Activated T-cell treated with anti-CD3 and anti-CD28 coated beads for 4 hours (primary cell): Measurements from ENCODE around the gene EPC2.
"Not testable (repeated sequence)": the region's sequence is repeated elsewhere in the genome, so short reads cannot be mapped to it uniquely, and the experiment has no call there.

ENCODE experiments used
- DNase-seq: peaks from one replicate; pipeline ENCODE4 v3.0.0-alpha.2; 2020

EPC2 gene

DNA sequence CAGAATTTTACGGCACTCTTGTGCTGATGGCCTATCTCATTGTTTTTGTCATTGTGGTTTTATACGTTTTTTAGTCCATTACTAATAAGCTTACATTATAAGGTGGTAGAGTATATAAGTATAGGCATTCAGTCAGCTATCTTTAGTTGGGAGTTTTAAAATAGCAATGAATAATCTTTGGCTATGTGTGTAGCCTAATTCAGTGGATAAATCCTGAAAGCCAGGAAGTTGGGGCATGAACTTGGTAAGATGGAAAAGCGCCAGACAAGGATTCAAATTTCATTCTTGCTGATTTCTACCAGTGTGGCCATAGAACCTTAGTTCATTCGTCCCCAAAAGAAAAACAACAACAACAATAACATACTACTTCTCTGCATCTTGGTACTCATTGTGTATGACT is 31.2 kb downstream of the EPC2 start:
- DNase-seq = no peak

DNA sequence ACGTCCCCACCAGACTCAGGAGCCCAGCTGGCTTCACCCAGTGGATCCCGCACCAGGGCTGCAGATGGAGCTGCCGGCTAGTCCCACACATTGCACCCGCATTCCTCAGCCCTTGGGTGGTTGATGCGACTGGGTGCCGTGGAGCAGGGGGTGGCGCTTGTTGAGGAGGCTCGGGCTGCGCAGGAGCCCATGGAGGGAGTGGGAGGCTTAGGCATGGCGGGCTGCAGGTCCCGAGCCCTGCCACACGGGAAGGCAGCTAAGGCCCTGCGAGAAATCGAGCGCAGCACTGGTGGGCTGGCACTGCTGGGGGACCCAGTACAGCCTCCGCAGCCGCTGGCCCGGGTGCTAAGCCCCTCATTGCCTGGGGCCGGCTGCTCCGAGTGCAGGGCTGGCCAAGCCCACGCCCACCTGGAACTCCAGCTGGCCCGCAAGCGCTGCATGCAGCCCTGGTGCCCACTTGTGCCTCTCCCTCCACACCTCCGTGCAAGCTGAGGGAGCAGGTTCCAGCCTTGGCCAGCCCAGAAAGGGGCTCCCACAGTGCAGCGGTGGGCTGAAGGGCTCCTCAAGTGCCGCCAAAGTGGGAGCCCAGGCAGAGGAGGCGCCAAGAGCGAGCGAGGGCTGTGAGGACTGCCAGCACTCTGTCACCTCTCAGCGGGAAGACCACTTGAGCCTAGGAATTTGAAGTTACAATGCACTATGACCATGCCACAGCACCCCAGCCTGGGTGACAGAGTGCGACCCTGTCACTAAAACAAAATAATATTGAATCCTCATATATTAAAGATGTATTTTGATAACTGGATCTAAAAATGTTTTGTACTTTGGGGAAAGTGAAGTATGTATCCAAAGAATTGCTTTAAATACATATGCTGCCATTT is 34.0 kb downstream of the EPC2 start:
- not testable (repeated sequence) for DNase-seq

DNA sequence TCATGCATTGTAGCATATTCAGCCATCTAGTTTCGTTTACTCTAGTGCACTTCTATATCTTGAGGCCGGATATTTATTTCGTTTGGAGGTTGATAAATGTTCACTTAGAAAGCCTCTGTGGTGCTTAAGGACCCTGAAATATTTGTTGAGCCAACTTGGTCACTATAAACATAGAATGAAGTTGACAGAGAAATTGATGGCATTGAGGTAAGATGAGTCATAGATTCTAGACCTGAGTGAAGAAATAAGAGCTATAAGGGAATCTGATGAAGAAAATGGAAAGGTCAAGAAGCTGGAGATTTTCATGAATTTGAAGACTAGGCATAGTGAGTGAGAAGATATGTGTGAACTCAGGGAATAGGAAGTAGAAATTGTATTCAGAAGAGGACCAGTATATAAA is 35.9 kb downstream of the EPC2 start:
- DNase-seq = no peak

DNA sequence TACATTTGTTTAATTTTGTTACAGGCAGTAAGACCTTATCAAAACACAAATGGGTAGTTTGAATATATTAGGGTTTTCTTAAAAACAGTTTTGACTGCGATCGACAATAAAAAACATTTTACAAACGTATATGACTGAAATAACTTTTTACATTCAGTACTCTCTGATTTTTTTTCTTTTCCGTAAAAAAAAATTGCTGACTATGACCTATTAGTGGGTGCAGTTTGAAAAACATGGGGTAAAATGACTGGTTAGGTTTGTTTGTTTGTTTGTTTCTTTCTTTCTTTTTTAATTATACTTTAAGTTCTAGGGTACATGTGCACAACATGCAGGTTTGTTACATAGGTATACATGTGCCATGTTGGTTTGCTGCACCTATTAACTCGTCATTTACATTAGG is 36.9 kb downstream of the EPC2 start:
- DNase-seq = no peak

DNA sequence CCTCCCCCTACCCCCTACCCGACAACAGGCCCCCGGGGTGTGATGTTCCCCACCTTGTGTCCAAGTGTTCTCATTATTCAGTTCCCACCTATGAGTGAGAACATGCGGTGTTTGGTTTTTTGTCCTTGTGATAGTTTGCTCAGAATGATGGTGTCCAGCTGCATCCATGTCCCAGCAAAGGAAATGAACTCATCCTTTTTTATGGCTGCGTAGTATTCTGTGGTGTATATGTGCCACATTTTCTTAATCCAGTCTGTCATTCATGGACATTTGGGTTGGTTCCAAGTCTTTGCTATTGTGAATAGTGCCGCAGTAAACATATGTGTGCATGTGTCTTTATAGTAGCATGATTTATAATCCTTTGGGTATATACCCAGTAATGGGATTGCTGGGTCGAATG is 37.3 kb downstream of the EPC2 start:
- DNase-seq = not testable (repeated sequence)

DNA sequence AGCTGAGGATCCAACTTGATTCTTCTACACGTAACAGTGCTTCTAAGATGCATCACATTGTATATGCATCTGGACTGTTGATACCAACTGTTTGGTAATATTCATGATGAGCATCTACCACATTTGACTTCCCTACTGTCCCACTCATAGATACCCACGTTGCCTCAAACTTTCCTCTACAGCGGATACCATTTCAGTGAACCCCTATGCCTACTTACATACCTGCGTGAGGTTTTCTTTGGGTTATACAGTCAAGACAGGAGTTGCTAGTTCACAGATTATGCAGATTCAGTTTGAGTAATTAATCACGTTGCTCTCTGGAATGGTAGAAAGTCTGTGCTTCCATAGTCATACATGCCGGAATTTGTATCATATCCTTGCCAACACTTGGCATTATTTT is 40.0 kb downstream of the EPC2 start:
- no peak for DNase-seq

DNA sequence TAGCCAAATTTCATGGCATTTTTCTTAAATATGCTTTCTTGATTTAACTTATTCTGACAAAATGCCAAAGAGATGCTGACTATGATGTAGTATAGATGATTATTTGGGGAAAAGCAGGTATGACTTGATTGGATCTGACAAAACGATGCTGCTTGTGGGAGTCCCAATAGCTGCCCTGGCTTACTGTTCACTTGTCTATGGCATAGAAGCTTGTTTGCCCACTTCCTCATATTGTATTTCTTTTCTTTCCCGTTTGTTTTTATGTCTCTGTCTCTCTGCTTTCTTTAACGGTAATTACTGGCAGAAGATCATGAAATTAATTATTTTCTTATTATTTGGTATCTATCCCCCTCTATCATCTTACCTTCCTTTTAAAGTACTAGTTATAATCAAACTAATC is 43.0 kb downstream of the EPC2 start:
- DNase-seq = no peak

DNA sequence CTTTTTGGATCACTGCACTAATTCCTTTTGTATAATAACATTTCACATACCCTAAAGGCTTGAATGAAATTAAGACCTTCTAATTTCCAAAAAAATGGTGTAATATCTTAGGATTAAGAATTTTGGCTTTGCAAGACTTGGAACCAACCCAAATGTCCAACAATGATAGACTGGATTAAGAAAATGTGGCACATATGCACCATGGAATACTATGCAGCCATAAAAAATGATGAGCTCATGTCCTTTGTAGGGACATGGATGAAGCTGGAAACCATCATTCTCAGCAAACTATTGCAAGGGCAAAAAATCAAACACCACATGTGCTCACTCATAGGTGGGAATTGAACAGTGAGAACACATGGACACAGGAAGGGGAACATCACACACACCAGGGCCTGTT is 43.5 kb downstream of the EPC2 start:
- not testable (repeated sequence) for DNase-seq

DNA sequence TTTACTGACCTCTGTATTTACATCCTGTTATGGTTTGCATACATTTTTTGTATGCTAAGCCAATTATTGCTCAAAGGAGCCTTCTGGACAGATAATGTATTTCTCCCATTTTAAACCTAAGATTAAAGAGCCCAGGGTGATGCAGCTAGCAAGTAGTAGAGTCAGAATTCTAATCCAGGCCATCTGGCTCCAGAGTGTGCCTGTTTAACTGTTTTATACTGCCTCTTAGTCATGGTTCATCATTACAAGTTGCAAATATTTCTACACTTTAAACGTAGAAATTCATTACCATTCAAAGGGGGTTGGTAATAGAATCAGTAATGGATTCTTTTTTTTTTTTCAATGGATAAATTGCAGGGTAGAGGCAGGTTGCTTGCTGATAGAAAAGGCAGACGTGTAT is 52.4 kb downstream of the EPC2 start:
- no peak for DNase-seq

DNA sequence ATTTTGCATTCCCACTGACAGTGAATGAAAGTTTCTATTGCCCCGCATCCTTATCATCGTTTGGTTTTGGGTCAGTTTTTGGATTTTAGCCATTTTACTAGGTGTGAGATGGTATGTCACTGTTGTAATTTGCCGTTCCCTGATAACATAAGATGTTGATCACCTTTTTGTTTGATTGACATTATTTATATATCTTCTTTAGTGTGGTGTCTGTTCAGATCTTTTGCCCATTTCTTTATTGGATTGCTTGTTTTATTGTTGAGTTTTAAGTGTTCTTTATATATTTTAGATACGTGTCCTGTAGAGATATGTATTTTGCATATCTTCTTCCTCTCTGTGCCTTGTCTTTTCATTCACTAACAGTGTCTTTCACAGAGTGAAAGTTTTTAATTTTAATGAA is 55.3 kb downstream of the EPC2 start:
- no peak for DNase-seq

DNA sequence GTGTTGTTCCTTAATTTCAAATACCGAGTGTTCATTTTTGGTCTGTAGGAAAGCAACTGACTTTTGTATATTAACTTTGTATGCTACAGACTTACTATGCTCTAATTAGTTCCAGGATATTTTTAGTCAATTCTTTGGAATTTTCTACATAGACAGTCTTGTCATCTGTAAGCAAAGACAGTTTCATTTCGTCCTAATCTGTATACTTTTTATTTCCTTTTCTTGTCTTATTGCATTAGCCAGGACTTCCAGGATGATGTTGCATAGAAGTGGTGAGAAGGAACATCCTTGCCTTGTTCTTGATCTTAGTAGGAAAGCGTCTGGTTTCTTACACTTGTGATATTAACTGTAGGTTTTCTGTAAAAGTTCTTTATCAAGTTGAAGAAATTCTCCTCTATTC is 56.5 kb downstream of the EPC2 start:
- DNase-seq = no peak

DNA sequence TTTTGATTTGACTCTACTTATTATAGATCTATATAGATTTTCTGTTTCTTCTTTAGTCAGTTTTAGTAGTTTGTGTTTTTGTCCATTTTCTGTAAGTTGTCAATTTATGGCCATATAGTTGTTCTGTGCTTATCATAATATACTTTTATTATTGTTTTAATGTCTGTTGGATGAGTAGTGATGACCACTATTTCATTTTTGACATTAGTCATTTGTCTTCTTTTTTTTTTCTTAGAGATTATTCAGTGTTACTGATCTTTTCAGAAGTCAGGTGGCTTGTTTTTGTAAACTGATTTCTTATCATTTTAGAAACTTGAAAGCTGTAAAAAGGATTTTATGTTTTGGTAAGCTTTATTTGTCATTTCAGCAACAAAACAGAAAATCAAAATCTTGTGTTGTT is 57.3 kb downstream of the EPC2 start:
- DNase-seq = no peak

DNA sequence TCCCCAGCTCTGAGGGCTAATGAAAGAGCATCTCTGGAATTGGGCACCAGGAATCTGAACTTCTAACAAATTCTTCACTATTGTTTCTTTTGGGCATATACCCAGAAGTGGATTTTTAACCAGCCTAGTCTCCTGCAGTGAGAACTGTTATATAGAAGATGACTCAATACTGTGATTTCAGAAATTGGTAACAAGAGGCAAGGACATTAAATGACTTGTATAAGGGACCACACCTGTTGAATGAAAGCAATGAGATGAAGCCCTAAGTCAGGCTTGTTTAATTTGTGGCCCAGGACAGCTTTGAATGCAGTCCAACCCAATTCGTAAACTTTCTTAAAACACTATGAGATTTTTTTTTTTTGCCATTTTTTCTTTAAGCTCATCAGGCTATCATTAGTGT is 57.9 kb downstream of the EPC2 start:
- no peak for DNase-seq

DNA sequence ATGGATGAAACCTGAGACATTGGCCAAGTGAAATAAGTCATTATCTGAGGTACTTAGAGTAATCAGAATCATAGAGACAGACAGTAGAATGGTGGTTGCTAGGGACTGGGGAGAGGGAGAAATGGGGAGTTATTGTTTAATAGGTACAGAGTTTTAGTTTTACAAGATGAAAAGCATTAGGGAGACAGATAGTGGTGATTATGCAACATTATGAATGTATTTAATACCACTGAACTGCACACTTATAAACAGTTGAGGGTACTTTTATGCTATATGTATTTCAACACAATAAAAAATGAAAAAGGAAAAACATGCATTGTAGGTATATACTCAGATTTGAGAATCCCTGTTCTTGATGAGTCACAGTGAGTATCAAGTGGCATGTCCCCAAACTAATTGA is 59.7 kb downstream of the EPC2 start:
- no peak for DNase-seq

DNA sequence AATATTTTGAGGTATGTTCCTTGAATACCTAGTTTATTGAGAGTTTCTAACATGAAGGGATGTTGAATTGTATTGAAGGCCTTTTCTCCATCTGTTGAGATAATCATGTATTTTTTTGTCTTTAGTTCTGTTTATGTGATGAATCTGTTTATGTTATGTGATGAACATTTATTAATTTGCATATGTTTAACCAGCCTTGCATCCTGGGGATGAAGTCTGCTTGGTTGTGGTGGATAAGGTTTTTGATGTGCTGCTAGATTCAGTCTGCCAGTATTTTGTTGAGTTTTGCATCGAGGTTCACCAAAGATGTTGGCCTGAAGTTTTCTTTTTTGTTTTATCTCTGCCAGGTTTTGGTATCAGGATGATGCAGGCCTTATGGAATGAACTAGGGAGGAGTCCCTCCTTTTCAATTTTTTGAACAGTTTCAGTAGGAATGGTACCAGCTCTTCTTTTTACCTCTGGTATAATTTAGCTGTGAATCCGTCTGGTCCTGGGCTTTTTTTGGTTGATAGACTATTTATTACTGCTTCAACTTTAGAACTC is 71.9 kb downstream of the EPC2 start:
- no peak for DNase-seq

DNA sequence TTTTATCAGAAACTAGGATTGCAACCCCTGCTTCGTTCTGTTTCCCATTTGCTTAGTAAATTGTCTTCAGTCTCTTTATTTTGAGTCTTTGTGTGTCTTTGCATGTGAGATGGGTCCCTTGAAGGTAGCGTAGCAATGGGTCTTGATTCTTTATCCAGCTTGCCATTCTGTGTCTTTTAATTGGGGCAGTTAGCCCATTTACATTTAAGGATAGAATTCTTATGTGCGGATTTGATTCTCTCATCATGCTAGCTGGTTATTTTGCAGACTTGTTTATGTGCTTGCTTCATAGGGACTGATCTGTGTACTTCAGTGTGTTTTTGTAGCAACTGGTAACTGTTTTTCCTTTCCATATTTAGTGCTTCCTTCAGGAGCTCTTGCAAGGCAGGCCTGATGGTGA is 73.5 kb downstream of the EPC2 start:
- DNase-seq = no peak

DNA sequence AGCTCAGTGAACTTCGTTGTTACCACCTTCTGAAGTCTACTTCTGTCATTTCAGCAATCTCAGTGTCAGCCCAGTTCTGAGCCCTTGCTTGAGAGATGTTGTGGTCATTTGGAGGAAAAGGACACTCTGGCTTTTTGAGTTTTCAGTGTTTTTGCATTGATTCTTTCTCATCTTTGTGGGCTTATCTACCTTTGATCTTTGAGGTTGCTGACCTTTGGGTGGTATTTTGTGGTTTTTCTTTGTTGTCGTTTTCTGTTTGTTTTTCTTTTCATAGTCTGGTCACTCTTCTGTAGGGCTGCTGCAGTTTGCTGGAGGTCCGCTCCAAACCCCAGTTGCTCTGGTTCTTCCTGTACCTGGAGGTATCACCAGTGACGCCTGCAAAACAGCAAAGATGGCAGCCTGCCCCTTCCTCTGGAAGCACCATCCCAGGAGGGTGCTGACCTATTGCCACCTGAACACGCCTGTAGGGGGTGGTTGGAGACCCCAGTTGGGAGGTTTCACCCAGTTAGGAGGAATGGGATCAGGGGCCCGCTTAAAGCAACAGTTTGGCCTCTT is 74.7 kb downstream of the EPC2 start:
- no peak for DNase-seq

DNA sequence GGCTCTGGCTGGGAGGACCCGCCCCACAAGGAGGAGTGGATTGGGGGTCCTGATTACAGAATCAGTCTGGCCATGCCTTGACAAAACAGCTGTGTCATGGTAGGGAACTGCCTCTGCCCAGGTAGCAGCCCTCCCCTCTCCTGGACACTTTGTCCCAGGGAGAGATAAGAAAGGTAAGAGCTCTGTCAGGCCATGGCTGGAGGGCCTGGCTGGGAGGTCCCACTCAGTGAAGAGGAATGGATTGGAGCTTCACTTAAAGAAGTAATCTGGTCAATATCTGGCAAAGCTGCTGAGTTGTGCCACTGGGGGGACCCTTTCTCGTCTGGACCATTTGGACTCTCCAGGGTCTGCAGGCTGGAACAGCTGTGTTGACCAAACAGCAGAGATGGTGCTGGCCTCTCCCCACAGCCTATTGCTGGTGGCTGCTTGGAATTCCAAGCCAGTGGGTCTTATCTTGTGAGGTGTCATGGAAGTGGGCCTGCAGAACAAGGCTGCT is 75.4 kb downstream of the EPC2 start:
- DNase-seq = no peak

DNA sequence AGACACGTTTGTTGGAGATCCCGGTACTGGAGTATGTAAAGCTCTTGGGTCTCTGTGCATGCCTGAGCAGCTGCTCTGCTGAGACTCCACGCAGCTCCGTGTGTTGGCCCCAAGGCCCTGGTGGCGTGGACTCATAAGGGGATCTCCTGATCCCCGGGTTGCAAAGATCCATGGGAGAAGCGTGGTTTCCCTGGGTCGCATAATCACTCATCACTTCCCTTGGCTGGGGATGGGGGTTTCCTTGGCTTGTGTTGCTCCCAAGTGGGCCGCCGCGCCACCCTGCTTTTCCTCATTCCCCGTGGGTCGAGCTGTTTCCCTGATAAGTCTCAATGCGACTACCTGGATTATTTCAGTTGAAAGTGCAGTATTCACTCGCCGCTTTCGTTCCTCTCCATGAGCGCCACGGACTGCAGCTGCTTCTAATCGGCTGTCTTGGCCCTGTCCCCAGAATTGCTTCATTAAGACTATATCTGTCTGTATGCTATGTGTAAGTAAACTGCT is 76.0 kb downstream of the EPC2 start:
- no peak for DNase-seq

DNA sequence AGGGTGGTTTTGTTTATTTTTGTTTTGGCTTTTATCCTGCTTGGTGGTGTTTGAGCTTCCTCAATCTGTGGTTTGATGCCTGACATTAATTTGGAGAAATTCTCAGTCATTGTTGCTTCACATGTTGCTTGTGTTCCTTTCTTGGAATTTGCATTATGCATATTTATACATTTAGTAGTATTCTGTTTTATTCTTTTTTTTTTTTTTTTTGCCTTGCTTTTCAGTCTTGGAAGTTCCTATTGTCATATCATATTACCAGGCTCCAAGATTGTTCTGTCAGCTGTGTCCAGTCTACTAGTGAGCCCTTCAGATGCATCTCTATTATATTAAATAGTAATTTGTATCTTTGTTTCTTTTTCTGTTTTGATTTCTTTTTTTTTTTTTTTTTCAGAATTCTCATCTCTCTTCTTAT is 77.0 kb downstream of the EPC2 start:
- DNase-seq = no peak

DNA sequence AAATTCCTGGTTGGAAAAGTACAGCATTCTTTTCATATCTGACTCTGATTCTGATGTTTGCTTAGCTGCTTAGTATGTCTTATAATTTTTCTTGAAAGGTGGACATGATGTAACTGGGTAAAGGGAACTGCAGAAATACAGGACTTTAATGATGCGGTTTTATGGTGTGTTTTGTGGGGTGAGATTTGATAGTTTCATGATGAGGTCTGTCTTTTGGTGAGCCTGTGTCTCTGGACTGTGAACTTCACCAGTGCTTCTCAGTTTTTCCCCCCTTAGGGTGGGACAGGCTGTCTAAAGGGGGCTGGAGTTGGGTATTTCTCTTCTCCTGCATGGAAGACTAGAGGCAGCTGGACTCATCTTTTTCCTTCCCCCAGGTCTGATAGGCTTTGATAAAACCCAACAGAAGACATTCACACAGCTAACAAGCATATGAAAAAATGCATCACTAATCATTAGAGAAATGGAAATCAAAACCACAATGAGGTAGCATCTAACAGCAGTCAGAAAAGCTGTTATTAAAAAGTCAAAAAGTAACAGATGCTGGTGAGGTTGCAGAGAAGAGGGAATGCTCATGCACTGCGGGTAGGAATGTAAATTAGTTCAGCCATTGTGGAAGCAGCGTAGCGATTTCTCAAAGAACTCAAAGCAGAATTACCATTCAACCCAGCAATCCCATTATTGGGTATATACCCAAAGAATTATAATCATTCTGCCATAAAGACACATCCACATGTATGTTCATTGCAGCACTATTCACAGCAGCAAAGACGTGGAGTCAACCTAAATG is 77.6 kb downstream of the EPC2 start:
- DNase-seq = no peak

DNA sequence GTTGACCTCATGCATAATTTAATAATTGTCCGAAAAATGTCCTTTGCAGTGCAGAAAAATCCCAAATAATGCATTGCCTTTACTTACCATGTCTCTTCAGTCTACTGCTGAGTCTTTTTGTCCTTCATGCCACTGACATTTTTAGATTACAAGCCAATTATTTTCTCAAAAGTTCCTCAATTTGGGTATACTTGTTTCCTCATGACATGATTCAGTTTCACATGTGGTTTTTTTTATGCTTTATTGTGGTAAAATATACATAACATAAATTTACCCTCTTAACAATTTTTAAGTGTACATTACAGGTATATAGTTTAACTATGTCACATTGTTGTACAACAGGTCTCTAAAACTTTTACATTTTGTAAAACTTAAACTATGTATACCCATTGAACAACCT is 81.0 kb downstream of the EPC2 start:
- no peak for DNase-seq

DNA sequence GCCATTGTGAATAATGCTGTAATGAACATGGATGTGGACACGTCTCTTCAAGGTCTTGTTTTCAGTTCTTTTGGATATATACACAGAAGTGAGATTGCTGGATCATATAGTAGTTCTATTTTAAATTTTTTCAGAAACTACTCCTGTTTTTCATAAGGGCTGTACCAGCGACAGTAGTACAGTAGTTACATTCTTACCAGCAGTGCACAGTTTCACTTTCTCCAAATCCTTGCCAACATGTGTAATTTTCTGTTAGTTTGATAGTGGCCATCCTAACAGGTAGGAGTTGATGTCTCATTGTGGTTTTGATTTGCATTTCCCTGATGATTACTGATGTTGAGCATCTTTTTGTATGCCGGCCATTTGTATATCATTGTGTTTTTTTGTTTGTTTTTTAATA is 81.7 kb downstream of the EPC2 start:
- DNase-seq = no peak
